ENCODE results near the gene ADAR.

ADAR gene

DNA sequence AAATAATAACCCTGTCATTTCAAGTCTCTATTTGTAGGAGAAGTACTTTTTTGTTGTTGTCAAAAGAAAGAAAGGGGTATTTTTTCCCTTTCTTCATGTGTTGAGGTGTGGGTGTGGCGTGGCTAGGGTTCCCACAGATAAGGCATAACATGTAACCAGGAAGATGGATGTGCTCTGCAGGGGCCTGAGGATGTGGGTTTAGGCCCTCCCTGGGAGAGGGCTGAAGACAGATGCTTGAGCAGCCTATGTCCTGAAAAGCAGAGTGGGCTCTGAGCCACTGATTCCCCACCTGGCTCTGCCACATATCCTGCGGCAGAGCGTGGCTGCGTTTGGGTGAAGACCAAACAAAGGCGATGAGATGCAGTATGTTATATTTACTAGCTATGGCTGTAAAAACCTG is 13.9 kb upstream of the ADAR start:
- H3K4me3 ChIP-seq, result no peak overlapping the region
- H3K9ac ChIP-seq (ENCODE audit: insufficient read length), result peak overlapping the region; percentile 4
- H3K27ac ChIP-seq, result no peak overlapping the region
- no peak for DNase-seq (ENCODE audit: low read depth, low spot score)
- no peaks in the 10 kb centered on the region for H3K9me3 ChIP-seq (ENCODE audit: low read depth, low read length)
- no peak for TF ChIP-seq POLR2AphosphoS5 (IDR thresholded peaks at IDR 0.05; ENCODE audit: borderline replicate concordance, low read depth, low read length)
- no peak for TF ChIP-seq FOXP2 (optimal IDR thresholded peaks at IDR 0.05; ENCODE audit: control extremely low read depth, extremely low read length, insufficient read depth)
- TF ChIP-seq EZH2 (IDR thresholded peaks at IDR 0.05), result no peak
- H3K36me3 ChIP-seq (ENCODE audit: insufficient read depth, low read length), result peaks cover 26% of the 10 kb centered on the region

DNA sequence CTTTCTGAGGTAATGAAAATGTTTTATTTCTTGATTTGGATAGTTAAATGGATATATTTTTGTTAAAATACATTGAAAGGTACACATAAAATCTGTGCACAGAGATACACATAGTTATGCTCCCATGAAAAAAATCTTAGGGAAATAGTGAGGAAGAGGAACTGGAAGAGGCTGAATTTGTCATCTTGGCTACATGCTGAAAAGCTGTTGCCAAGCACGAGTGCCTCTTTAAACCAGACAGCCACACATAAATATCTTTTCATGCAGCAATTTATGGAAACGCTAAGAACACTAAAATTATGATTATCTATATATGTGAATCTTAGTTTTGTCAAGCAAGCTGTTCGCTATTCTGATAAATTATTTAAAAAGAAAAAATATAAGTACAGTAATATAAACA is 12.8 kb upstream of the ADAR start:
- peaks cover 26% of the 10 kb centered on the region for H3K36me3 ChIP-seq (ENCODE audit: insufficient read depth, low read length)
- TF ChIP-seq POLR2AphosphoS5 (IDR thresholded peaks at IDR 0.05; ENCODE audit: borderline replicate concordance, low read depth, low read length) (no peak), FOXP2 (optimal IDR thresholded peaks at IDR 0.05; ENCODE audit: control extremely low read depth, extremely low read length, insufficient read depth) (no peak), EZH2 (IDR thresholded peaks at IDR 0.05) (no peak)

DNA sequence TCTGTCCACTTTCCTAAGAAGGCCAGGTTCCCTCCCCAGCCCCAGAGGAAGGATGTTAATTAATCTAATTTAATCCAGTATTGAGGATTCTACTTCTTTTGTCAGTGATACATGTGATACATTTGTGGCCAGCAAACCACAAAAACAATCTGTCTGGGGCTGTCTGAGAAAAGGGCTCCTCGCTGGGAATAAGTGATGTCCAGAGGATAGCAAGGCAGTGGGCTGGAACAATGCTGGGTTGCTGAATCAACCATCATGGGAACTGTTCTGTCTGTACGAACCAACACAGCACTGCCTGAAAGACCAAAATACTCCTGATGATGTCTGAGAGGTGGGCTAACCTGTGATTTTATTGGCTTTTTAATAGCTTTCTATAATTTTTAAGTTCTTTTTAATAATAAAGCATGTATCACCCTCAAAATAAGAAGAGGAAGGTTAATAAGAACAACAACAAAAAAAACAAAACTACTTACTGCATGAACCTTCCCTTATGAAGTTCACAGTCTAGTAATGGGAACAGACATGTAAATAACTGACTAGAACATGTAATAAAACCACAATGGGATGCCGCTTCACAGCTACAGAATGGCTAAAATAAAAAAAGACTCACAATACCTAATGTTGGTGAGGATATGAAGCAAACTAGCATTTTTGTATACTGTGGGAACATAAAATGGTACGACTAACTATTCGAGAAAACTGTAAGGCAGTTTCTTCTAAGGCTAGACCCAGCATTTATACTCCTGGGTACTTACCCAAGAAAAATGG is 11.4 kb upstream of the ADAR start:
- Histone ChIP-seq H3K36me3 (ENCODE audit: insufficient read depth, low read length) (peaks cover 16% of the 10 kb centered on the region), H3K9ac (ENCODE audit: insufficient read length) (no peak overlapping the region), H3K9me3 (ENCODE audit: low read depth, low read length) (no peaks in the 10 kb centered on the region), H3K4me3 (no peak overlapping the region), H3K27ac (no peak overlapping the region)
- TF ChIP-seq FOXP2 (optimal IDR thresholded peaks at IDR 0.05; ENCODE audit: control extremely low read depth, extremely low read length, insufficient read depth), result no peak
- TF ChIP-seq POLR2AphosphoS5 (IDR thresholded peaks at IDR 0.05; ENCODE audit: borderline replicate concordance, low read depth, low read length), result no peak
- no peak for TF ChIP-seq EZH2 (IDR thresholded peaks at IDR 0.05)
- DNase-seq (ENCODE audit: low read depth, low spot score), result no peak

More for the DNA sequence above, 12.8 kb upstream of the ADAR start:
- H3K4me3 ChIP-seq, result no peak overlapping the region
- DNase-seq (ENCODE audit: low read depth, low spot score), result no peak
- no peak overlapping the region for H3K9ac ChIP-seq (ENCODE audit: insufficient read length)
- H3K9me3 ChIP-seq (ENCODE audit: low read depth, low read length), result no peaks in the 10 kb centered on the region
- no peak overlapping the region for H3K27ac ChIP-seq

DNA sequence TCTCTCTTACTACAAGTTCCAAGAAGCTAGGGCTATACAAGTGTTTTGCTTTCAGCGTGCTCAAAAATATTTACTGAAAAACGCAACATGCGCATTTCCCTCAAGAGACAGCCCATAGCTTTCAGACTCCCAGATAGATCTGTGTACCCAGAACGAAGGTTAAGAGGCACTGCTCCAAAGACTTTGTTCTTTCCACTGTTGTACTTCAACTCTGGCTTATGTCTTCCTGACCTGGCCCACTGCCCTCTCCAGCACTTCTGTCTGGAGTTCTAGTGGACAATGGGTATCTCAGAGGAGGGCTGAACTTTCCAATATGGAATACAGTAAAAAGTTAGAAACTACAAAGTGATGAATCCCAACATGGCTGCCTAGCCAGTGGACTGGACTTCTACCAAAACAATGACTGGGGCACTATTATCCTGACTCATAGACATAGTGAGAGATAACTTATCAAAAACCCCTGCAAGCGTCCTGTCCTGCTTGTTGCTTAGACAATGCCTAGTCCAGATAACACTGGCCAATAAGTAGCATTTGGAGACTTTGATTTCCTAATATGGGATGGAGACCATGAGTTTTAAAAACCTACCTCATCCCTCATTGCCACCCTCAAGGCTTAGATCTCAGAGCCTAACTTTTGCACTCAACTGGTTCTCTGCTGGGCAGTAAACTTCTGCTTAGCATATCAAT is 8.8 kb upstream of the ADAR start:
- Histone ChIP-seq H3K27ac (no peak overlapping the region), H3K9ac (ENCODE audit: insufficient read length) (no peak overlapping the region), H3K36me3 (ENCODE audit: insufficient read depth, low read length) (peaks cover 9% of the 10 kb centered on the region), H3K9me3 (ENCODE audit: low read depth, low read length) (no peaks in the 10 kb centered on the region), H3K4me3 (no peak overlapping the region)
- no peak for DNase-seq (ENCODE audit: low read depth, low spot score)
- TF ChIP-seq FOXP2 (optimal IDR thresholded peaks at IDR 0.05; ENCODE audit: control extremely low read depth, extremely low read length, insufficient read depth), result no peak
- TF ChIP-seq POLR2AphosphoS5 (IDR thresholded peaks at IDR 0.05; ENCODE audit: borderline replicate concordance, low read depth, low read length), result no peak
- no peak for TF ChIP-seq EZH2 (IDR thresholded peaks at IDR 0.05)

DNA sequence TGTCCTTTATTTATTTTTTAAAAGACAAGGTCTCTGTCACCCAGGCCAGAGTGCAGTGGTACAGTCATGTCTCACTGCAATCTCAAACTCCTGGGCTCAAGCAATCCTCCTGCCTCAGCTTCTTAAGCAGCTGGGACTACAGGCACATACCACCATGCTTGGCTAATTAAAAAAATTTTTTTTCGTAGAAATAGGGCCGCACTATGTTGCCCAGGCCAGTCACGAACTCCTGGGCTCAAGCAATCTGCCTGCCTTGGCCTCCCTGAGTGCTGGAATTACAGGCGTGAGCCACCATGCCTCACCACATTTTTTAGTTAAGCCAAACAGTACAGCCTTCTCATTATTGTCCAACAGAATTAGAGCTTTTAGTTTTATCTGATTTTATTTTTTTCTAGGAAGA is 7.4 kb upstream of the ADAR start:
- H3K9me3 ChIP-seq (ENCODE audit: low read depth, low read length), result no peaks in the 10 kb centered on the region
- TF ChIP-seq EZH2 (IDR thresholded peaks at IDR 0.05) (no peak), POLR2AphosphoS5 (IDR thresholded peaks at IDR 0.05; ENCODE audit: borderline replicate concordance, low read depth, low read length) (no peak), FOXP2 (optimal IDR thresholded peaks at IDR 0.05; ENCODE audit: control extremely low read depth, extremely low read length, insufficient read depth) (no peak)
- DNase-seq (ENCODE audit: low read depth, low spot score), result no peak
- H3K27ac ChIP-seq, result no peak overlapping the region
- H3K36me3 ChIP-seq (ENCODE audit: insufficient read depth, low read length), result peaks cover 9% of the 10 kb centered on the region
- no peak overlapping the region for H3K4me3 ChIP-seq
- no peak overlapping the region for H3K9ac ChIP-seq (ENCODE audit: insufficient read length)

DNA sequence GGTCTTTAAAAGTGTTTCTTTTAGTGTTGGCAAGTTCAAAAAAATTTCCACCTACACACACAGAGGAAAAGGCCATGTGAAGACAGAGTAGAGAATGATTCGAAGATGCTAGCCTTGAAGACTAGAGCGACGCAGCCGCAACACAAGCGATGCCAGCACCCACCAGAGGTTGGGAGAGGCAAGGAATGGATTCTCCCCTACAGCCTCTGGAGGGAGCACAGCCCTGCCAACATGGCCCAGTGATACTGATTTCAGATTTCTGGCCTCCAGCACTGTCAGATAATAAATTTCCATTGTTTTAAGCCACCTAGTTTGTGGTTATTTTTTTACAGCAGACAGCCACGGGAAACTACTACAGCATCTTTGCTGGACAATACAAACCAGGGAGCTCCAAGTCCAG is 6.9 kb upstream of the ADAR start:
- Histone ChIP-seq H3K4me3 (no peak overlapping the region), H3K27ac (no peak overlapping the region), H3K9me3 (ENCODE audit: low read depth, low read length) (no peaks in the 10 kb centered on the region), H3K36me3 (ENCODE audit: insufficient read depth, low read length) (peaks cover 9% of the 10 kb centered on the region), H3K9ac (ENCODE audit: insufficient read length) (no peak overlapping the region)
- no peak for TF ChIP-seq EZH2 (IDR thresholded peaks at IDR 0.05)
- DNase-seq (ENCODE audit: low read depth, low spot score), result no peak

DNA sequence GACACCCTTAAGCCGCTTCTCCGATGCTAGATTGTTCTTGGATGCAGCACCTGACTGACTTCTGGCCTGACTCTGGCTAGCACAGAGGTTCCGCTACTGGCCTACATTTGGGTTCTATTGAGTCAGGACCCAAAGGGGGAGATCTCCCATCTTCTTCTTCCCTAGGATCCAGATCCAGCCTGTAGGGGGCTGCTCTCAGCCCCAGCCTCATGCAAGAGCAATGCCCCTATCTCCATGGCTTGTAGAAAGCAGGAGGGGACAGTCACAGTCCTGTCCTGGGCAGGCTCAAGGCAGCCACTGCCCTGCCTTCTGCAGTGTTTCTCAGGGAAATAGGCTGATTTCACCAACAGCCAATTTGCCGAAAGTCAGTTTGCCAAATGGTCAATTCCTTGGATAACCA is 6.3 kb upstream of the ADAR start:
- Histone ChIP-seq H3K36me3 (ENCODE audit: insufficient read depth, low read length) (peaks cover 4% of the 10 kb centered on the region; the same call in 1 of the 2 replicates), H3K4me3 (no peak overlapping the region), H3K9me3 (ENCODE audit: low read depth, low read length) (no peaks in the 10 kb centered on the region), H3K9ac (ENCODE audit: insufficient read length) (no peak overlapping the region), H3K27ac (no peak overlapping the region)
- TF ChIP-seq FOXP2 (optimal IDR thresholded peaks at IDR 0.05; ENCODE audit: control extremely low read depth, extremely low read length, insufficient read depth) (no peak), EZH2 (IDR thresholded peaks at IDR 0.05) (no peak), POLR2AphosphoS5 (IDR thresholded peaks at IDR 0.05; ENCODE audit: borderline replicate concordance, low read depth, low read length) (no peak)
- DNase-seq (ENCODE audit: low read depth, low spot score), result no peak

DNA sequence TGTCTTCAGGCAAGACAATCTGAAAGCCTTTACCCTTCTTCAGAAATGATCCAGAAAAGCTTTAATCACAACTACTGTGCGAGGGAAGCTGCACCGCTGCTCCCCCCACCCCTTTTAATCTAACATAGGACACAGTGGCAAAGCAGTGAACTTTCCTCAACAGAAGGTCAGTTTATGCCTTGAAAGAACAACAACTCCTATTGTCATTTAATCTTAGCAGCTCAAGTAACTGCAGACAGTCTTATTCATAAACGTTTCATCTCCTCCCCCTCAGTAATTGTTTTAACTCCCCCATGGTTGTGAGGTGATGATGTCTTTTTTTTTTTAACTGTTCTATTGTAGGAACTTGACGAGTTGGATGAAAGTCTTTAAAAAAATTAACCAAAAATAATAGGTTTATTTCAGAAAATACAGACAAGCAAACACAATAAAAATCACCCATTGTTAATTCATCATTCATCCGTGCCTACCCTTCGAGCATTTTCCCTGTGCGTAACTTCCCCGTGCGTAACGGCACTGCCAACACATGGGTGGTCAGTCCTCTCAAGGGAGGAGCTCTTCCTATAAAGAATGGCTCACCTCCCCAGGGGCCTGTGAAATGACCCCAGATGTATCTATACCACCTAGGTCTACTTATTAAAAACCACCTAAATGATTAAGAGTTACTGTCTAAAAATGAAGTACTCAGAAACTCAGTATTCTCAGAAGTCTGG is 3.3 kb upstream of the ADAR start:
- TF ChIP-seq POLR2AphosphoS5 (IDR thresholded peaks at IDR 0.05; ENCODE audit: borderline replicate concordance, low read depth, low read length) (no peak), FOXP2 (optimal IDR thresholded peaks at IDR 0.05; ENCODE audit: control extremely low read depth, extremely low read length, insufficient read depth) (no peak), EZH2 (IDR thresholded peaks at IDR 0.05) (no peak)
- Histone ChIP-seq H3K4me3 (no peak overlapping the region), H3K9ac (ENCODE audit: insufficient read length) (no peak overlapping the region), H3K36me3 (ENCODE audit: insufficient read depth, low read length) (no peaks in the 10 kb centered on the region), H3K27ac (peak overlapping the region; percentile 47; the same call in 1 of the 2 replicates), H3K9me3 (ENCODE audit: low read depth, low read length) (no peaks in the 10 kb centered on the region)
- DNase-seq (ENCODE audit: low read depth, low spot score), result no peak
